SJCRH30 (cell line): ENCODE measurements around the gene TTC7B. TPM values are rescaled to one million over a fixed set of nuclear protein-coding genes. Genes with fewer than 3 reads are reported as not detected.

ENCODE experiments used
- DNase-seq, 2 experiments: peaks; one replicate each; pipeline ENCODE4 v3.0.0-alpha.2; 2015 to 2020
- H3K27ac ChIP-seq: fragments of 250-450 bp; sonication (Bioruptor Pico); 2 replicates; pipeline ENCODE4 v1.5.1; 2020; ENCODE audit warnings: mild to moderate bottlenecking, moderate library complexity
- H3K27me3 ChIP-seq: fragments of 250-450 bp; sonication (Bioruptor Pico); 2 replicates; pipeline ENCODE4 v1.5.1; 2020; ENCODE audit warnings: mild to moderate bottlenecking, moderate library complexity
- H3K36me3 ChIP-seq: fragments of 250-450 bp; sonication (Bioruptor Pico); 2 replicates; pipeline ENCODE4 v1.5.1; 2020; ENCODE audit warnings: mild to moderate bottlenecking, moderate library complexity
- H3K4me1 ChIP-seq: fragments of 250-450 bp; sonication (Bioruptor Pico); 2 replicates; pipeline ENCODE4 v1.5.1; 2020; ENCODE audit warnings: mild to moderate bottlenecking, moderate library complexity
- H3K4me3 ChIP-seq: fragments of 250-450 bp; sonication (Bioruptor Pico); 2 replicates; pipeline ENCODE4 v1.5.1; 2020; ENCODE audit warnings: mild to moderate bottlenecking, moderate library complexity
- H3K9me3 ChIP-seq: fragments of 250-450 bp; sonication (Bioruptor Pico); replicated peaks from 2 replicates; pipeline ENCODE4 v1.5.1; 2020; ENCODE audit warnings: mild to moderate bottlenecking, moderate library complexity
- total RNA-seq: library from RNA; depleted of rRNA; stranded (reverse); fragments of >200 nt; shearing (Covaris generic); gene quantifications from 2 replicates; pipeline ENCODE4 v1.2.3, GENCODE V29; 2014

TTC7B gene
- total RNA-seq, 1 experiment from 2014 or later = 45.9 TPM

- DNase-seq = no peak
- no peak overlapping the region for H3K4me3 ChIP-seq
- H3K27ac ChIP-seq = no peak overlapping the region
- no peaks in the 10 kb centered on the region for H3K9me3 ChIP-seq
- no peaks in the 10 kb centered on the region for H3K27me3 ChIP-seq
- H3K36me3 ChIP-seq = no peaks in the 10 kb centered on the region
- H3K4me1 ChIP-seq = peaks cover 7% of the 10 kb centered on the region
Observed at GRCh38 chr14:90551070-90551704, 265.0 kb downstream of the TTC7B start.

- DNase-seq = no peak
- Histone ChIP-seq H3K27ac (no peak overlapping the region), H3K27me3 (no peaks in the 10 kb centered on the region), H3K4me3 (no peak overlapping the region), H3K9me3 (no peaks in the 10 kb centered on the region), H3K36me3 (no peaks in the 10 kb centered on the region), H3K4me1 (peaks cover 14% of the 10 kb centered on the region)
Observed at GRCh38 chr14:90549794-90550641, 266.2 kb downstream of the TTC7B start.

- no peaks in the 10 kb centered on the region for H3K9me3 ChIP-seq
- H3K27me3 ChIP-seq = no peaks in the 10 kb centered on the region
- H3K27ac ChIP-seq = no peak overlapping the region
- no peak for DNase-seq
- peaks cover 14% of the 10 kb centered on the region for H3K4me1 ChIP-seq
- H3K36me3 ChIP-seq = no peaks in the 10 kb centered on the region
- no peak overlapping the region for H3K4me3 ChIP-seq
Observed at GRCh38 chr14:90548455-90548854, 267.8 kb downstream of the TTC7B start.

GRCh38 chr14:90547968-90548367 lies 268.3 kb downstream of the TTC7B start:
- DNase-seq = no peak
- no peaks in the 10 kb centered on the region for H3K9me3 ChIP-seq
- H3K4me3 ChIP-seq = no peak overlapping the region
- peaks cover 14% of the 10 kb centered on the region for H3K4me1 ChIP-seq
- H3K36me3 ChIP-seq = no peaks in the 10 kb centered on the region
- H3K27me3 ChIP-seq = no peaks in the 10 kb centered on the region
- H3K27ac ChIP-seq = no peak overlapping the region

- Histone ChIP-seq H3K4me1 (peaks cover 14% of the 10 kb centered on the region), H3K36me3 (no peaks in the 10 kb centered on the region), H3K27ac (no peak overlapping the region), H3K4me3 (no peak overlapping the region), H3K27me3 (no peaks in the 10 kb centered on the region), H3K9me3 (no peaks in the 10 kb centered on the region)
- no peak for DNase-seq
Observed at GRCh38 chr14:90547250-90547649, 269.0 kb downstream of the TTC7B start.

GRCh38 chr14:90546767-90547166 lies 269.5 kb downstream of the TTC7B start:
- no peak overlapping the region for H3K27ac ChIP-seq
- H3K4me3 ChIP-seq = no peak overlapping the region
- H3K9me3 ChIP-seq = no peaks in the 10 kb centered on the region
- DNase-seq = no peak
- no peaks in the 10 kb centered on the region for H3K27me3 ChIP-seq
- no peaks in the 10 kb centered on the region for H3K36me3 ChIP-seq
- H3K4me1 ChIP-seq = peaks cover 14% of the 10 kb centered on the region

GRCh38 chr14:90545966-90546751 lies 270.1 kb downstream of the TTC7B start:
- DNase-seq = peak; percentile 82 to 83
- Histone ChIP-seq H3K4me1 (peaks cover 14% of the 10 kb centered on the region), H3K27ac (0 out of 2 replicates have a peak overlapping the region, but pooled peaks have one; percentile 7), H3K9me3 (no peaks in the 10 kb centered on the region), H3K36me3 (no peaks in the 10 kb centered on the region), H3K27me3 (no peaks in the 10 kb centered on the region), H3K4me3 (no peak overlapping the region)

GRCh38 chr14:90545382-90545781 lies 270.8 kb downstream of the TTC7B start:
- H3K4me3 ChIP-seq = no peak overlapping the region
- H3K36me3 ChIP-seq = no peaks in the 10 kb centered on the region
- H3K27ac ChIP-seq = no peak overlapping the region
- DNase-seq = no peak
- H3K27me3 ChIP-seq = no peaks in the 10 kb centered on the region
- no peaks in the 10 kb centered on the region for H3K9me3 ChIP-seq
- H3K4me1 ChIP-seq = peaks cover 14% of the 10 kb centered on the region

- no peak overlapping the region for H3K27ac ChIP-seq
Observed at GRCh38 chr14:90544971-90545370, 271.3 kb downstream of the TTC7B start.

GRCh38 chr14:90544566-90544965 lies 271.7 kb downstream of the TTC7B start:
- Histone ChIP-seq H3K4me3 (no peak overlapping the region), H3K9me3 (no peaks in the 10 kb centered on the region), H3K4me1 (peaks cover 14% of the 10 kb centered on the region), H3K27me3 (no peaks in the 10 kb centered on the region), H3K36me3 (no peaks in the 10 kb centered on the region), H3K27ac (no peak overlapping the region)
- DNase-seq = no peak

More at GRCh38 chr14:90544971-90545370, 271.3 kb downstream of the TTC7B start:
- Histone ChIP-seq H3K27me3 (no peaks in the 10 kb centered on the region), H3K4me1 (peaks cover 14% of the 10 kb centered on the region), H3K36me3 (no peaks in the 10 kb centered on the region), H3K9me3 (no peaks in the 10 kb centered on the region), H3K4me3 (no peak overlapping the region)
- DNase-seq = no peak

- H3K4me3 ChIP-seq = no peak overlapping the region
- no peaks in the 10 kb centered on the region for H3K9me3 ChIP-seq
- no peaks in the 10 kb centered on the region for H3K27me3 ChIP-seq
- H3K27ac ChIP-seq = no peak overlapping the region
- H3K36me3 ChIP-seq = no peaks in the 10 kb centered on the region
- H3K4me1 ChIP-seq = peaks cover 14% of the 10 kb centered on the region
- DNase-seq = no peak
Observed at GRCh38 chr14:90543876-90544275, 272.4 kb downstream of the TTC7B start.

GRCh38 chr14:90541076-90541634 lies 275.1 kb downstream of the TTC7B start:
- Histone ChIP-seq H3K36me3 (no peaks in the 10 kb centered on the region), H3K4me1 (peaks cover 6% of the 10 kb centered on the region; the same call in 1 of the 2 replicates), H3K4me3 (no peak overlapping the region), H3K27ac (no peak overlapping the region), H3K27me3 (no peaks in the 10 kb centered on the region), H3K9me3 (no peaks in the 10 kb centered on the region)
- DNase-seq = no peak

GRCh38 chr14:90540437-90540836 lies 275.8 kb downstream of the TTC7B start:
- H3K4me3 ChIP-seq = no peak overlapping the region
- H3K4me1 ChIP-seq = no peaks in the 10 kb centered on the region; the same call in 1 of the 2 replicates
- H3K27me3 ChIP-seq = no peaks in the 10 kb centered on the region
- no peaks in the 10 kb centered on the region for H3K36me3 ChIP-seq
- no peak for DNase-seq
- no peak overlapping the region for H3K27ac ChIP-seq
- H3K9me3 ChIP-seq = no peaks in the 10 kb centered on the region

- Histone ChIP-seq H3K4me1 (no peaks in the 10 kb centered on the region), H3K9me3 (no peaks in the 10 kb centered on the region)
- DNase-seq = no peak
Observed at GRCh38 chr14:90539996-90540395, 276.2 kb downstream of the TTC7B start.

GRCh38 chr14:90539496-90539775 lies 276.8 kb downstream of the TTC7B start:
- Histone ChIP-seq H3K27me3 (no peaks in the 10 kb centered on the region), H3K4me1 (peaks cover 2% of the 10 kb centered on the region), H3K27ac (no peak overlapping the region), H3K36me3 (no peaks in the 10 kb centered on the region), H3K9me3 (no peaks in the 10 kb centered on the region), H3K4me3 (no peak overlapping the region)
- DNase-seq = no peak

More at GRCh38 chr14:90539996-90540395, 276.2 kb downstream of the TTC7B start:
- Histone ChIP-seq H3K4me3 (no peak overlapping the region), H3K36me3 (no peaks in the 10 kb centered on the region), H3K27ac (no peak overlapping the region), H3K27me3 (no peaks in the 10 kb centered on the region)
